GM23338 (cell line): ENCODE results near the gene ETHE1. TPM values are rescaled to one million over a fixed set of nuclear protein-coding genes. Genes with fewer than 3 reads are reported as not detected.

Source experiments
- ATAC-seq: fragments of 200-7000 bp; cut with Tn5 transposase; 3 replicates; pipeline ENCODE4 v1.9.1; 2020
- DNase-seq: peaks from one replicate; pipeline ENCODE4 v3.0.0-alpha.2; 2015; ENCODE audit warnings: low spot score
- H2AFZ ChIP-seq: fragments of 200-600 bp; sonication (generic); 2 replicates; pipeline ENCODE4 v1.8.0; 2016; ENCODE audit warnings: antibody characterized with exemption, mild to moderate bottlenecking, moderate library complexity
- H3F3A ChIP-seq: fragments of 200-600 bp; sonication (generic); replicated peaks from 2 replicates; pipeline ENCODE4 v1.8.0; 2017; ENCODE audit warnings: antibody characterized with exemption, mixed run types, low read depth
- H3K27ac ChIP-seq: fragments of 200-600 bp; sonication (generic); 2 replicates; pipeline ENCODE4 v1.6.1; 2016; ENCODE audit warnings: low read depth
- H3K27me3 ChIP-seq: fragments of 200-600 bp; sonication (generic); 2 replicates; pipeline ENCODE4 v1.8.0; 2016; ENCODE audit warnings: mild to moderate bottlenecking, mixed run types, moderate library complexity; ENCODE audit not compliant: insufficient read depth
- H3K36me3 ChIP-seq: fragments of 200-600 bp; sonication (generic); 2 replicates; pipeline ENCODE4 v1.8.0; 2016; ENCODE audit warnings: mild to moderate bottlenecking; ENCODE audit not compliant: insufficient read depth
- H3K4me1 ChIP-seq: fragments of 200-600 bp; sonication (generic); 2 replicates; pipeline ENCODE4 v1.8.0; 2016; ENCODE audit warnings: mild to moderate bottlenecking, moderate library complexity; ENCODE audit not compliant: insufficient read depth
- H3K4me2 ChIP-seq: fragments of 200-600 bp; sonication (generic); 2 replicates; pipeline ENCODE4 v1.7.1; 2017; ENCODE audit warnings: mixed run types
- H3K4me3 ChIP-seq: fragments of 200-600 bp; sonication (generic); 2 replicates; pipeline ENCODE4 v1.6.1; 2016; ENCODE audit warnings: mixed run types
- H3K79me2 ChIP-seq: fragments of 200-600 bp; sonication (generic); replicated peaks from 2 replicates; pipeline ENCODE4 v1.8.0; 2017; ENCODE audit warnings: mild to moderate bottlenecking; ENCODE audit not compliant: insufficient read depth
- H3K9me2 ChIP-seq: fragments of 200-600 bp; sonication (generic); 2 replicates; pipeline ENCODE4 v1.8.0; 2017; ENCODE audit not compliant: insufficient read depth
- H4K20me1 ChIP-seq: fragments of 200-600 bp; sonication (generic); replicated peaks from 2 replicates; pipeline ENCODE4 v1.8.0; 2017; ENCODE audit warnings: mild to moderate bottlenecking; ENCODE audit not compliant: insufficient read depth
- H3K27ac Mint-ChIP-seq: 2 replicates; pipeline ENCODE4 v1.8.0; 2020; ENCODE audit warnings: inconsistent platforms, mild to moderate bottlenecking, moderate library complexity, mixed read lengths
- H3K27me3 Mint-ChIP-seq: 3 replicates; pipeline ENCODE4 v1.8.0; 2022; ENCODE audit warnings: low read depth, mild to moderate bottlenecking, moderate library complexity, mixed read lengths, inconsistent platforms; ENCODE audit not compliant: insufficient read depth, poor library complexity
- H3K36me3 Mint-ChIP-seq: 3 replicates; pipeline ENCODE4 v1.8.0; 2021; ENCODE audit warnings: low read depth, mild to moderate bottlenecking, inconsistent platforms, moderate library complexity, mixed read lengths
- H3K4me1 Mint-ChIP-seq: 3 replicates; pipeline ENCODE4 v1.8.0; 2020; ENCODE audit warnings: mild to moderate bottlenecking, inconsistent platforms, mixed read lengths
- H3K4me3 Mint-ChIP-seq: 3 replicates; pipeline ENCODE4 v1.8.0; 2021; ENCODE audit warnings: moderate library complexity, mild to moderate bottlenecking, inconsistent platforms, mixed read lengths
- H3K9me3 Mint-ChIP-seq: 3 replicates; pipeline ENCODE4 v1.8.0; 2020; ENCODE audit warnings: moderate library complexity, mild to moderate bottlenecking, inconsistent platforms, mixed read lengths
- EZH2 ChIP-seq: fragments of 200-600 bp; sonication (generic); IDR thresholded peaks from one replicate; pipeline ENCODE4 v1.8.0; 2017; ENCODE audit warnings: antibody characterized with exemption, mild to moderate bottlenecking, low read depth; ENCODE audit not compliant: unreplicated experiment
- EZH2phosphoT487 ChIP-seq: fragments of 200-600 bp; sonication (generic); IDR thresholded peaks from one replicate; pipeline ENCODE4 v1.8.1; 2018; ENCODE audit warnings: antibody characterized with exemption; ENCODE audit not compliant: unreplicated experiment
- JUNB ChIP-seq: IDR thresholded peaks from one replicate; pipeline ENCODE4 v1.6.1; 2016; ENCODE audit warnings: antibody characterized with exemption; ENCODE audit not compliant: unreplicated experiment
- REST ChIP-seq: IDR thresholded peaks from one replicate; pipeline ENCODE4 v1.6.1; 2018; ENCODE audit warnings: antibody characterized with exemption; ENCODE audit not compliant: unreplicated experiment
- STAT1 ChIP-seq: IDR thresholded peaks from one replicate; pipeline ENCODE4 v1.6.1; 2016; ENCODE audit warnings: antibody characterized with exemption; ENCODE audit not compliant: unreplicated experiment
- ZNF114 ChIP-seq: fragments of 250-450 bp; sonication (Bioruptor Pico); IDR thresholded peaks from 2 replicates; pipeline ENCODE4 v1.5.0; 2020; ENCODE audit warnings: mild to moderate bottlenecking, moderate library complexity
- polyA plus RNA-seq: library from polyadenylated mRNA; unstranded; fragments of >200 nt; fragmentation: Nextera tagmentation; extraction: Ambion mirVana; gene quantifications from 2 replicates; pipeline ENCODE4 v1.2.1, GENCODE V29; 2016
- total RNA-seq: library from RNA; depleted of rRNA; stranded (reverse); fragments of >200 nt; shearing (Covaris generic); gene quantifications from 2 replicates; pipeline ENCODE4 v1.2.3, GENCODE V29; 2014
- TF ChIP-seq, protein P1 (sequence below), 2 experiments: fragments of 200-600 bp in 1 of 2; sonication (generic) in 1 of 2; conservative IDR thresholded peaks; 2 replicates each; pipeline versions ENCODE4 v1.5.1 to v1.6.1; 2016 to 2017; ENCODE audit warnings: antibody characterized with exemption in 2 of 2, low read depth in 2 of 2, mild to moderate bottlenecking in 2 of 2, moderate library complexity in 1 of 2

The ETHE1 gene
- total and polyA plus RNA-seq, 2 experiments from 2014 or later, result 11.1 to 25.5 TPM

DNA sequence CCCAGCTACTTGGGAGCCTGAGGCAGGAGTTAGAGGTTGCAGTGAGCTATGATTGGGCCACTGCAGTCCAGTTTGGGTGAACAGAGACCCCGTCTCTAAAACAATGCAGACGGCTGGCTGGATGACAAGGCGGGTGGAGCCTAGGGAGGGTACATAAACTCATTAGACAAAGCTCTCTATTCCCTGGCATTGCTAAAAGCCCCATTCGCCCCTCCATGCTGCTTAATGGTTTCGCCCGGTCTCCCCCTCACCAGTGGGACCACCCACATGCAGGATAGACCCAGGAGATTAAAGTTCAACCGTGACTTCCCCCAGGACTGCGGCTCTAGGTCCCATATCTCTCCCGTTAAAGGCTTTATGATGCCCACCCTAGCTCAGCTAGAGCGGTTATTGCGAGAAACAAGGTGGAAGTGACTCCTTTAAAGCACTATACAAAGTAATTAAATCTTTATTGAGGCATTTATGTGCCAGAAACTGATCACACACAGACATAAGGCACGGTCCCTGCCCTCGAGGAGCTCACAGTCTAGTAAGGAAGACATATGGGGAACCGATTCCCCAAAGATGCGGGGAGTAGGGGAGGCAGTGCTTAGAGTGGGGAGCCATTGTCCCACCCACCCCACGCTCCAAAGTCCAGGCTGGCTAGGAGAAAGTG, 66.5 kb downstream of the ETHE1 start (continued):
- no peak for TF ChIP-seq REST
- TF ChIP-seq EZH2, result no peak
- no peak for TF ChIP-seq STAT1
- no peak for TF ChIP-seq ZNF114 (CRISPR knock-in tag)
- TF ChIP-seq, protein P1, sequence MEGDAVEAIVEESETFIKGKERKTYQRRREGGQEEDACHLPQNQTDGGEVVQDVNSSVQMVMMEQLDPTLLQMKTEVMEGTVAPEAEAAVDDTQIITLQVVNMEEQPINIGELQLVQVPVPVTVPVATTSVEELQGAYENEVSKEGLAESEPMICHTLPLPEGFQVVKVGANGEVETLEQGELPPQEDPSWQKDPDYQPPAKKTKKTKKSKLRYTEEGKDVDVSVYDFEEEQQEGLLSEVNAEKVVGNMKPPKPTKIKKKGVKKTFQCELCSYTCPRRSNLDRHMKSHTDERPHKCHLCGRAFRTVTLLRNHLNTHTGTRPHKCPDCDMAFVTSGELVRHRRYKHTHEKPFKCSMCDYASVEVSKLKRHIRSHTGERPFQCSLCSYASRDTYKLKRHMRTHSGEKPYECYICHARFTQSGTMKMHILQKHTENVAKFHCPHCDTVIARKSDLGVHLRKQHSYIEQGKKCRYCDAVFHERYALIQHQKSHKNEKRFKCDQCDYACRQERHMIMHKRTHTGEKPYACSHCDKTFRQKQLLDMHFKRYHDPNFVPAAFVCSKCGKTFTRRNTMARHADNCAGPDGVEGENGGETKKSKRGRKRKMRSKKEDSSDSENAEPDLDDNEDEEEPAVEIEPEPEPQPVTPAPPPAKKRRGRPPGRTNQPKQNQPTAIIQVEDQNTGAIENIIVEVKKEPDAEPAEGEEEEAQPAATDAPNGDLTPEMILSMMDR (conservative IDR thresholded peaks at IDR 0.05; ENCODE audit: low read depth in 2 of 2), result no peak
- TF ChIP-seq JUNB, result no peak

GRCh38 chr19:43457809-43458208, 69.2 kb downstream of the ETHE1 start:
- H3K9me3 Mint-ChIP-seq, result 0 out of 3 replicates have a peak, but pooled peaks cover 3% of the 10 kb centered on the region
- no peaks in the 10 kb centered on the region for H3K9me2 ChIP-seq
- no peaks in the 10 kb centered on the region for H3K36me3 ChIP-seq
- H3K4me2 ChIP-seq, result no peak overlapping the region
- no peak overlapping the region for H2AFZ ChIP-seq
- H3K4me1 Mint-ChIP-seq, result peaks cover 12% of the 10 kb centered on the region; the same call in 2 of the 3 replicates
- peaks cover 6% of the 10 kb centered on the region; the same call in 1 of the 2 replicates for H3K27me3 ChIP-seq
- no peaks in the 10 kb centered on the region for H3K36me3 Mint-ChIP-seq
- H3K27ac ChIP-seq, result no peak overlapping the region
- no peaks in the 10 kb centered on the region for H4K20me1 ChIP-seq
- H3K4me1 ChIP-seq, result peaks cover 10% of the 10 kb centered on the region
- no peak for DNase-seq
- peaks cover 4% of the 10 kb centered on the region for H3K27me3 Mint-ChIP-seq
- H3K27ac Mint-ChIP-seq, result no peak overlapping the region
- no peak overlapping the region for H3K4me3 Mint-ChIP-seq
- ATAC-seq, result no peak
- H3K4me3 ChIP-seq, result no peak overlapping the region
- no peaks in the 10 kb centered on the region for H3K79me2 ChIP-seq
- peaks cover 6% of the 10 kb centered on the region; the same call in 1 of the 2 replicates for H3F3A ChIP-seq
- TF ChIP-seq, protein P1 (conservative IDR thresholded peaks at IDR 0.05; ENCODE audit: low read depth in 2 of 2), result no peak
- TF ChIP-seq EZH2phosphoT487 (no peak), REST (no peak)
